ENCODE measurements around the gene RUVBL2.

The RUVBL2 gene

DNA sequence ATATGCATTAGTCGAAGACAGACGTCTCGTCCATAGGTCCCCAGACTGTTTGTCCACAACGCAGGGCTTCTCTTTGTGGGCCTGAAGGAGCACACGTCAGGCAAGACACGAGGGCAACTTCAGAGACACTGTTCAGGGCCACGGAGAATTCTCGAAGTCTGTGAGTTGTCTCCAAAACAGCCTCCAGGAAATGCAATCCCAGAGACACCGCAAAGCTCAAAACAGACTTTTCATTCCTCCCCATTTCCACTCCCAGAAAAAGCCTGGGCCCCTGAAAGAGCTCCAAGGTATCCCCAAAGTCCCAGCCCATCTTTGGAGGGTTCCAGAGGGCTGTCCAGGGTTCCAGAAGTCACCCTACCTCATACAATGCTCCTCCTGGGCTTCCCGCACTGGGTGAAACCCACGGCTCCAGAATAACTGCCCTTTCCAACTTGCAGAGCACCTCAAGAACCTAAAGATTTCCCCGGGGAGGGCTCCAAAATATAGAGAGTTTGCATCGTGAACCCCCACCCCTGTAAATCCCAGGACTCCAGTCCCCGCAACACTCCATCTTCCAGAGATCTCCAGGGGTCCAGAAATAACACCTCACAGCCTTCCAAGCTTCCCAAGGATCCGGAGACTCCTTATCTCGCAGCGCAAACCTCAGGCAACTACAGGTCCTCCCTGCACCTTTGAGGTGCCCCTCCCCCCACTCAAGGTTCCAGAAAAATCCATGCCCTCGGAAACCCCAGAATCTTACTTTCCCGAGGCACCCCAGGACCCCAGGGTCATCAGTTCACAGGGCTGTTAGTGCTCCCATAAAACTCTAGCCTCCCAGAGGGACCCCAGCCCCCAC lies 29.3 kb upstream of the RUVBL2 start:
- peak; percentile 37 for DNase-seq

DNA sequence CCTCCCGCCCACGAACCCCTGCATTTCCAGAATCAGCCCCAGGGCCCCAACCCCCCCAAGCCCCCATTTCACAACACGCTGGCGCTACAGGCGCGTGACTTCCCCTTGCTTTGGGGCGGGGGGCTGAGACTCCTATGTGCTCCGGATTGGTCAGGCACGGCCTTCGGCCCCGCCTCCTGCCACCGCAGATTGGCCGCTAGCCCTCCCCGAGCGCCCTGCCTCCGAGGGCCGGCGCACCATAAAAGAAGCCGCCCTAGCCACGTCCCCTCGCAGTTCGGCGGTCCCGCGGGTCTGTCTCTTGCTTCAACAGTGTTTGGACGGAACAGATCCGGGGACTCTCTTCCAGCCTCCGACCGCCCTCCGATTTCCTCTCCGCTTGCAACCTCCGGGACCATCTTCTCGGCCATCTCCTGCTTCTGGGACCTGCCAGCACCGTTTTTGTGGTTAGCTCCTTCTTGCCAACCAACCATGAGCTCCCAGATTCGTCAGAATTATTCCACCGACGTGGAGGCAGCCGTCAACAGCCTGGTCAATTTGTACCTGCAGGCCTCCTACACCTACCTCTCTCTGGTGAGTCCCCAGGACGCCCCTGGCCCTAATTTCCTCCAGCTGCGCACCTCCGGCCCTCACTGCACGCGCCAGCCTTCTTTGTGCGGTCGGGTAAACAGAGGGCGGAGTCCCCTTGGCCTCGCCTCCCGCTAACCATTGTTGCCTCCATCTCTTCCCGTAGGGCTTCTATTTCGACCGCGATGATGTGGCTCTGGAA lies 28.5 kb upstream of the RUVBL2 start, which contains the start of gene FTL:
Gene FTL (plus strand): TSS at position 270 of the 766 bp plus-strand sequence. CDS start 199 bp downstream, at position 469.
- peak; percentile 89 for DNase-seq

DNA sequence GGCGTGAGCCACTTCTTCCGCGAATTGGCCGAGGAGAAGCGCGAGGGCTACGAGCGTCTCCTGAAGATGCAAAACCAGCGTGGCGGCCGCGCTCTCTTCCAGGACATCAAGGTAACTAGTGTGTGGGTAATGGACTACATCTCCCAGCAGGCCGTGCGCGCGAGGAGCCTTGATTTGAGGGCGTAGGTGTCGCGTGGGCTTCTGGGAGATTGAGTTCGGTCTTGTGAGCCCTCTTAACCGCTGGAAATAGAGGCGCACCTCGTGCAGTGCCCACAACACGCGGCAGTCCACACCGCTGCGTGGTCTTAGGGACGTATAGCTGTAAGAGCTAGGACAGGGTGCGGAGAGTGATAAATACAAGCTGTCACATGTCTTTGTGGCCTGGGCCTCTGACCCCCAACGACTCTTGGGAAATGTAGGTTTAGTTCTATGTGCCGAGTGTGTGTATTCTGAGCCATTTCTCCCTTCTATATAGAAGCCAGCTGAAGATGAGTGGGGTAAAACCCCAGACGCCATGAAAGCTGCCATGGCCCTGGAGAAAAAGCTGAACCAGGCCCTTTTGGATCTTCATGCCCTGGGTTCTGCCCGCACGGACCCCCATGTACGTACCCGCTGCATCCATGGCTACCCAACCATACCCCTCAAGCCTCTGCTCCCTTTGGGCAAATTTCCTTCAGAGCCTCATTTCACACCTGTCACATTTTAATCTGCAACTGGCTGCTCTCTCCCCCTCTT lies 27.7 kb upstream of the RUVBL2 start:
- peak; percentile 81 for DNase-seq

DNA sequence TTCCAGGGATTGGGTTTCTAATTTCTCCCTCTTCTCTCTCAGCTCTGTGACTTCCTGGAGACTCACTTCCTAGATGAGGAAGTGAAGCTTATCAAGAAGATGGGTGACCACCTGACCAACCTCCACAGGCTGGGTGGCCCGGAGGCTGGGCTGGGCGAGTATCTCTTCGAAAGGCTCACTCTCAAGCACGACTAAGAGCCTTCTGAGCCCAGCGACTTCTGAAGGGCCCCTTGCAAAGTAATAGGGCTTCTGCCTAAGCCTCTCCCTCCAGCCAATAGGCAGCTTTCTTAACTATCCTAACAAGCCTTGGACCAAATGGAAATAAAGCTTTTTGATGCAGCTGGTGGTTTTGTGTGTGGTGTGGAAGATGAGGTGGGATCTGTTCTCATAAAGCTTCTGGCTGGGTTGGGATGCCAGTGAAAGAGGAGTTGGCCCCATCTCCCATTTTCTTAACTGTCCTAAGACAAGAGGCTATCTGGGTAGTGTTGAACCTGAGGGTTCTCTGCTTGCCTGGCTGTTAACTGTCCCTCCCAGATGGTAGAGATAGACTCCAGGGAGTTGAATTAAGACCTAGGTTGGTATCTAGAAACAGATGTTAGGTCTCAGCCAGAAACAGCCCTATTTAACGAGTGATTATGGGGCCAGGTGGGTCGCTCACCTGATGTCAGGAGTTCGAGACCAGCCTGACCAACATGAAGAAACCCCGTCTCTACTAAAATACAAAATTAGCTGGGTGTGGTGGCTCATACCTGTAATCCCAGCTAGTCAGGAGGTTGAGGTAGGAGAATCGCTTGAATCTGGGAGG lies 26.9 kb upstream of the RUVBL2 start:
- no peak for DNase-seq

DNA sequence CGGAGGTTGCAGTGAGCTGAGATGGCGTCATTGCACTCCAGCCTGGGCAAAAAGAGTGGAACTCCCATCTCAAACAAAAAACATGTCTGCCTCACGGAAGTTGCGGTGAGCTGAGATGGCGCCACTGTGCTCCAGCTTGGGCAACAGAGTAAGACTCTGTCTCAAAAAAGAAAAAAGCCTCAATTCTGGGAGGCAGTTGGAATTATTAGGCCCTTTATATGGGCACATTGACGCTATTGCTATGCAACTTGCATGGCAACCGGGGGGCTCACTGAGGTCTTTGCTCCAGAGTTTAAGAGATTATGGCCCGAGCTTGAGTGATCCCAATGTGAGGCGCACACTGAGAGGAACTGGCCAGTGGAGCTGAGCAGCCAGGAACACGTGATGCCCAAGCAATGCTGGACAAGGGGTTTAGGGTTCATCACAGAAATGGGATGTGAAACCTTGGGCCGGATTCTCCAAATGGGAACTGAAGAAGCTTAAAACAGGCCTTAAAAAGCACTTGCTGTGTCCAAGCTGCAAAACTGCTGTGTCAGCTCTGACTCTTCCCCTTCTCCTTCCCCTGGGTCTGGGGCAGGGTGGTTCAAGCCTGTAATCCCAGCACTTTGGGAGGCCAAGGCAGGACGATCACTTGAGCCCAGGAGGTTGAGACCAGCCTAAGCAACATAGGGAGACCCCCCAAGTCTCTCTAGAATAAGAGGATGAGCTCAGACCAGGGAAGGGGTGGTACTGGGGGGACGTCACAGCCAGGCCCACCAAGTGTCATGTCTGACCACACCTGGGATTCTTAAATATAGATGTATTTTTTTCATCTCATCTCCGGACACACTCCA lies 26.1 kb upstream of the RUVBL2 start:
- no peak for DNase-seq

DNA sequence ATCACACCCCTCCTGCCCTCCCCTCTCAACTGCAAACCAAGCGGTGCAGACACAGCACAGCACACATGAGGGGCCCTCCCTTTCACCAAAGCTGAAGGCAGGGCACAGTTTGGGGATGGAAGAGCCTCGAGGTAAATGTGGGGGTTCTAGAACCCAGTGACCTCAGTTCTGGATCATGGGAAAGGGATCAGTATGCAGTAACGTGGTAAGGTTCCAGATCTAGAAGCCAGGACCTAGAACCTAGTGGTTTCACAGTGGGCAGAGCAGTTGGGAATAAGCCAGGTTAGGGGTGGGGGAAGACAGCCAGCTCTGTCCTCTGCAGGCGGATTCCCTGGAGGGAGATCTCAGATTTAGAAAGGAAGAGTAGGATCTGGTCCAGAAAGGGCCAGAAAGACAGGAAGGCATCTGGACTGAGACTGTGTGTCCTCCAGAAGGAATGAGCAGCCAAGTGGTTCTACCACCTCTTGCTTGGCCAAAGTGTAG lies 25.5 kb upstream of the RUVBL2 start:
- no peak for DNase-seq

DNA sequence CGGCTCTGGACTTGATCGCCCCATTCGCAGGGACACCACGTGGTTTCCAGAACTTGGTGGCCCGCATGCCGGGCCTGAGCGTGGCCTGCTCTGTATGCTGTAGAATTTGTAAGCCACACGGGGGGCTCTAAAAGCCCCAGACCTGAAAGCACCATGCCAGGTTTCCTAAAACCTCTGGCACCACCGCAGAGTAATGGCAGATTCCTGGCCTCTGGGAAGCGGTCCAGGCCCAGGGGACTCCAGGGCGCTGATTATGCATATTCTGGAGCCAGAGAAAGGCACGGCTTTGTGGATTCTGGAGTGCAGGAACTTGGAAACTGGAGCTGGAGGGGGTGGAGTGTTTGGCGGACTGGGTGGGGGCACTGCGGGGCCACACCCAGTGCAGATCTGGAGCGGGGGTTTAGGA lies 24.9 kb upstream of the RUVBL2 start:
- DNase-seq = no peak

DNA sequence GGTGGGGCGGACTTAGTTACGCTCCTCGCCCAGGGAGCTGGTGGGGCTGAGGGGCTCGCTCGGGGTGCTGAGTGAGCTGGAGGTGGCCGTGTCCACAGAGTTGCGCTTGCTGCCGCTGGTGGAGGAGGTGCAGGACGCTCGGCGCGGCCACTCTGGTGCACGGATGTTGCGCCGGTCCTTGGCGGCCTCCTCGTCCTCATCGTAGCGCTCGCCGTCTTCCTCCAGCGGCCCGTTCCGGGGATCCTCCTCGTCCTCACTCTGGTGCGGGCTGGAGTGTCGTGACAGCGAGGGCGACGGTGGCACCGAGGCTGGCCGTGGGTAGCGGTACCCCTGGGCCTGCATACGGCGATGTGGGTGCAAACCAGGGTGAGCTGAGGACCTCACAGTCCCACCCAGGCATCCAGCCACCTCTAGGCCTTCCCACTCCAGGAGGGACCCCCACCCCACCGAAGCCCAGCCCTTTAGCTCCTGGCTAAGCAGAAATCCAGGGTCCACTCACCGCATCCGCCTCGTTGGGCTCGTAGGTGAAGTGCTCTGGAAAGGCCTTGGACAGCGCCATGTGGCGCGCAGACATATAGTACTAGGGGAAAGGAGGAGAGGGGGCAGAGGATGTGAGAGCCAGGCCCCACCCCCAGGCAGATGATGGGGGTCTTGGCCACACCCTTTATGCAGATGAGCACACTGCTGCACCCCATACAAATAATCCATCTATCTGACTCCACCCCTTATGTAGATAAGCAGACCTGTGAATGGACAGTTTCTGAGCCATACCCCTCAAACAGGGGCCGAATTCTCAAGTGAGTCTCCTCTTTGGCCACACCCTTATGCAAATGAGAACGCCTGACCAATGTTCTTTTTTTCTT lies 24.2 kb upstream of the RUVBL2 start:
- no peak for DNase-seq

DNA sequence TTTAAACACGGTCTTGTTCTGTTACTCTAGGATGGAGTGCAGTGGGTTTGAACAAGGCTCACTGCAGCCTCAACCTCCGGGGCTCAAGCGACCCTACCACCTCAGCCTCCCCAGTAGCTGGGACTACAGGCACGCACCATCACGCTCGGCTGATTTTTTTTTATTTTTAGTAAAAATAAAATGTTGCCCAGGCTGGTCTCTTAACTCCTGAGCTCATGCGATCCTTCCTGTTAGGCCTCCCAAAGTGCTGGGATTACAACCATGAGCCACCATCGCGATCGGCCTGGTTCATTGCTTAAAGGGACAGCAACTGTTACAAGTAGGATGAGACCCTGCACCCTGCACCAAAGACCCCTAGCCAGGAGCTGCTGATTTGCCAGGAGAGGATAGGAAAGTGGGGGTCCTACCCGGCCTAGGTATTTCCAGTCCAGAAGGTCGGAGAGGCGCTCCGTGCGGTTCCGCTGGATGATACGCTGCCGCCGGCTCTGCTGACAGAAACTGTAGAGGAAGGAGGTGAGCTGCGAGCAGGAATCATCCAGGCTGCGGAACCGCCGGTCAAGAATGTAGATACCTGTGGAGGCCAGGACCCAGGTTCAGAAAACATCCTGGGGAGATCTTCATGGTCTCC lies 23.4 kb upstream of the RUVBL2 start:
- DNase-seq = no peak

DNA sequence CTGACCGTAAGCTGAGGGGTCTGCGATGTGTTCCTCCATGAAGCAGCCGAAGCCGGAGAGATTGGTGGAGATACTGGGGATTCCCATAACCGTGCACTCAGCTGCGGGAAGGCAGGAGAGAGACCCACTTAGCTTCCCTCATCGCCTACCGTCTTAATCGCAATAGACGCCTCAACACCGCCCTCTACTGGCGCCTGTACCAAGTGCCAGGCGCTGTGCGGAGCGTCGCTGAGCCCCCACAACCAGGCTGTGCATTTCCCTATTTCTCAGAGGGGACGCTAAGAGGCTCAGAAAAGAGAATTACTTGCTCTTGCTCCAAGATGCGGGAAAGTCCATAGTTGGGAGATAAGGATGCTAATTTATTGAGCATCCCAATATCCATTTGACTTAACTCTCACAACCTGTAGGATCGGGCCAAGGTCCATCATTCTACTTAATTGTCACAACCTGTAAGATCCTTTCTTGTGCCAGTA lies 22.7 kb upstream of the RUVBL2 start:
- DNase-seq = no peak

DNA sequence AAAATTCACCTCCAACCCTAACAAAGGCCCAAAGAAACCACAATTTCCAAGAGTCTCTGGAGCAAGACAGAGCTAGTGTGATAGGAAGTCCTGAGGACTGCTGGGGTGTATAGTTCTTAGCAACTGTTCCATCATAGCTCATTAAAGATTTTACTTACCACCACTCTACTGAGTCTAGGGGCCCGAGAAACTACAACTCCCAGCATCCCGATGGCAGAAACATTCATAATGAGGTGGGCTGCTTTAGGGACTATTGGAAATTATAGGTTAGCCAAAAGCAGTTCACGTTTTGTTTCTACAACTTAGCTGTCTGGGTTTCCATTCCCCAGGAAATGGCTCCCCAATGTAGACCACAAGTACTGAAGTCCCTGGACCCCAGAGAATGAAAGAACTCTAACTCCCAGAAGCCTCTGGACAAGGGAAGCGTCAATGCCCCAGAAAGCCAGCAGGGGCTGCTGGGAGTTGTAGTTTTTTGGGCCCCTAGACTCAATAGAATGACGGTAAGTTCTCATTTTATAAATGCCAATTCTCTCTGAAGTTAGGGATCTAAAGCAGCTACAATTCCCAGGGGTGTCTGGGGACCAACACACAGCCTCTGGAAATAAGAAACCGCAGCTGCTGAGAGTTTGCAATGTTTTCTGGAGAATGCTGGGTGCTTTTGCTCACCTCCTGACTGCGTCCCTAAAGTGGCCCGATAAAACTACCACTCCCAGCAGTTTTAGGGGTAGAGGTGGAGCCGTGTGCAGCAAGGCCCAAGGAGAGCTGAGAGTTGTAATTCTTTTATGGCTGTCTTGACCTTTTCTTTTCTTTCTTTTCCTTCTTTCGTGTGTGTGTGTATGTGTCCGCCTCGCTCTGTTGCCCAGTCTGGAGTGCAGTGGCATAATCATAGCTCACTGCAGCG lies 17.5 kb upstream of the RUVBL2 start:
- DNase-seq = no peak

DNA sequence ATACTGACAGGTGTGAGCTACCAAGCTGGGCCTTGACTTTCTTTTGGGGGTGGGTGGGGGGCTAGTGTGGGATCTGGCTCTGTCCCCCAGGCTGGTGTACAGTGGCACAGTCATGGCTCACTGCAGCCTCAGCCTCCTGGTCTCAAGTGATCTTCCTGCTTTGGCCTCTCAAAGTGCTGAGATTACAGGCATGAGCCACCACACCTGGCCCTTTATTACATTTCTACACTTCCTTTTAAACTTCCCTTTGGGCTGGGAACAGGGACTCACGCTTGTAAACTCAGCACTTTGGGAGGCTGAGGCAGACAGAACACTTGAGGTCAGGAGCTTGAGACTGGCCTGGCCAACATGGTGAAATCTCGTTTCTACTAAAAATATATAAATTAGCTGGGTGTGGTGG lies 16.6 kb upstream of the RUVBL2 start:
- DNase-seq = no peak

DNA sequence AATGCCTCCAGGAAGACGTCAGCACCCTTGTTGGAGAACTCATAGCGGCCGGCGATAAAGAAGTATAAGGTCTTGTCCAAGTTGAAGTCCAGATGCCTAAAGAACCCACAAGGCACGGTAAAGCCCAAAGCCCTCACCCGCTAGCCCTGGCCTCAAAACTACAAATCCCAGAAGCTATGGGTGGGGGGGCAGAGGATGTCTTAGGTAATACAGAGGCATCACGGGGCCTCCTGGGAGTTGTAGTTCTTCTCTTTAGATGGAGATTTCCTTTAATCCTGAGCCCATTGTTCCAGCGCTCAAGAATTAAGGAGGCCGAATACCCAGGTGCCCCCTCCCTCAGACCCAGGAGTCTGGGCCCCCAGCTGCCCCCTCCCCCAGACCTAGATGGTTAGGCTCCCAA lies 11.4 kb upstream of the RUVBL2 start:
- no peak for DNase-seq

DNA sequence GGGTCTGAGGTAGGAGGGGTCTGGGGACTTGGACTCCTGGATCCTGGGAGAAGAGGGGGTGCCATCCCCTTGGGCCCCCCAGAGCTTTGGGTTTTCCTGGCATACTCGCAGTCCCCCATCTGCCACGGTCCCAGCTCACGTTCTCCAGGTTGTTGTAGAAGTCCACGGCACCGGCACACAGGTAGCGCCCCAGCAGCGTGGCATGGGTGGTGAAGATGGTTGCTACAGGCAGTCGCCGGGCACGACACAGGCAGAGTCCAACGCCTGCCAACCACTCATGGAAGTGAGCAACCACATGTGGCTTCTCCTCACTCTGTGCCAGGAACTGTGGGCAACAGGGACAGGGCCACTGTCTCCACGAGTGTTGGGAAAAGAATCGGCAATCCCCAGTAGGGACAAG lies 8.0 kb upstream of the RUVBL2 start:
- no peak for DNase-seq

DNA sequence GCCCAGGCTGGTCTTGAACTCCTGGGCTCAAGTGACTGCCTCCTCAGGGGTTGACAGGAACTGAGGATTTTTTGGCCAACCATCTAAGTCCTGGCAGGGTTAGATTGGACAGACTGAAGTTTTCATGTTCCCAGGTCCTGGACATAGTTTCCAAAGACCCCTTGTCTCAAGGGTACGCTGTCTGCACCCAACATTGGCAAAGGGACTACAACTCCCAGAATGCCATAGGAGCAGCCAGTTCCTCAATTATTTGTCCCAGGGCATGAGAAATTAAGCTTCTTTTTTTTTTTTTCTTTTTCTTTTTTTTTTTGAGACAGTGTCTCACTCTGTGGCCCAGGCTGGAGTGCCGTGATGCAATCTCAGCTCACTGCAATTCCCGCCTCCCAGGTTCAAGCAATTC lies 7.5 kb upstream of the RUVBL2 start:
- no peak for DNase-seq

DNA sequence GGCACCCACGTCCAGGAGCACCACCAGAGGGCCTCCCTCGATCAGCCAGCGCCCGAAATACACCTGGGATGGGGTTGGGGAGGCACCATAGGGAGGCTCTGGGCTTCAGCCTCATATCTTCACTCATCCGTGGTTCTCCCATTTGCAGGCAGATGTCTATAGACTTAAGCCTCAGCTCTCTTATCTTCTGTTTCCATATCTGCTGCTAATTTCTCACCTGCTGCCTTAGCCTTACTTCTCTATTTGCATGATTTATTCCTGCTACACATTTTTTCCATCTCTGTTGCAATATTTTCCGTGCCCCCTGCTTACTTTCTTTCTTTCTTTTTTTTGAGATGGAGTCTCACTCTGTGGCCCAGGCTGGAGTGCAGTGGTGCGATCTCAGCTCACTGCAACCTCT lies 6.4 kb upstream of the RUVBL2 start:
- no peak for DNase-seq

DNA sequence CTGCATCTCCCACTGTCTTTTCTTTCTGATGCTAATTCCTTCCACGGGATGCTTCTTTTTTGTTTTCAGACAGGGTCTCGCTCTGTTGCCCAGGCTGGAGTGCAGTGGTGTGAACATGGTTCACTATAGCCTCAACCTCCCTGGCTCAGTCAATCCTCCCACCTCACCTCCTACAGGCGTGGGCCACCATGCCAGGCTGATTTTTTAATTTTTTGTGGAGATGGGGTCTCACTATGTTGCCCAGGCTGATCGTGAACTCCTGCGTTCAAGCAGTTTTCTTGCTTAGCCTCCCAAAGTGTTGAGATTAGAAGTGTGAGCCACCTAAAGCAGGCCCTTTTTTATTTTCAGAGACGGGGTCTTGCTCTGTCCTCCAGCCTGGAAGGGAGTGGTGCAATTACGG lies 5.4 kb upstream of the RUVBL2 start:
- DNase-seq = no peak

DNA sequence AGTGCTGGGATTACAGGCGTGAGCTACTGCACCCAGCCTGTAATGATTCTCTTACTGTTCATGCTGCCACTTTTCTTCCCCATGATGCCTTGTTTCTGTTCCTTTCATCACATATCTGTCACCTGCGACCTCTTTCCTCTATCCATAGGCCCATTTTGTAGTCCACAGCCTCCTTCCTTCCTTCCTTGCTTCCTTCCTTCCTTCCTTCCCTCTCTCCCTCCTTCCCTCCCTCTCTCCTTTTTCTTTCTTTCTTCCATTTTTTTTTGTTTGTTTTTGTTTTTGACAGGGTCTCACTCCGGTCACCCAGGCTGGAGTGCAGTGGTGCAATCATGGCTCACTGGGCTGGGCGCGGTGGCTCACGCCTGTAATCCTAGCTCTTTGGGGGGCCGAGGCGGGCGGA lies 4.8 kb upstream of the RUVBL2 start:
- DNase-seq = no peak

Measured in DMS79 treated with DMSO at 0.1 percent for 48 hours (cell line).